Daoy (cell line): Measurements from ENCODE around the gene PILRA. TPM values are rescaled to one million over a fixed set of nuclear protein-coding genes. Genes with fewer than 3 reads are reported as not detected.
A peak's percentile ranks its signal among the peaks of the same experiment; 100 is the strongest.
"Not testable (repeated sequence)": the region's sequence is repeated elsewhere in the genome, so short reads cannot be mapped to it uniquely, and the experiment has no call there.

Source experiments
- DNase-seq: peaks from one replicate; pipeline ENCODE4 v3.0.0-alpha.2; 2015; ENCODE audit warnings: low read depth
- total RNA-seq: library from RNA; depleted of rRNA; stranded (reverse); fragments of >200 nt; shearing (Covaris generic); gene quantifications from 2 replicates; pipeline ENCODE4 v1.2.3, GENCODE V29; 2014

Gene PILRA
- total RNA-seq, 1 experiment from 2014 or later: 0.69 TPM

DNA sequence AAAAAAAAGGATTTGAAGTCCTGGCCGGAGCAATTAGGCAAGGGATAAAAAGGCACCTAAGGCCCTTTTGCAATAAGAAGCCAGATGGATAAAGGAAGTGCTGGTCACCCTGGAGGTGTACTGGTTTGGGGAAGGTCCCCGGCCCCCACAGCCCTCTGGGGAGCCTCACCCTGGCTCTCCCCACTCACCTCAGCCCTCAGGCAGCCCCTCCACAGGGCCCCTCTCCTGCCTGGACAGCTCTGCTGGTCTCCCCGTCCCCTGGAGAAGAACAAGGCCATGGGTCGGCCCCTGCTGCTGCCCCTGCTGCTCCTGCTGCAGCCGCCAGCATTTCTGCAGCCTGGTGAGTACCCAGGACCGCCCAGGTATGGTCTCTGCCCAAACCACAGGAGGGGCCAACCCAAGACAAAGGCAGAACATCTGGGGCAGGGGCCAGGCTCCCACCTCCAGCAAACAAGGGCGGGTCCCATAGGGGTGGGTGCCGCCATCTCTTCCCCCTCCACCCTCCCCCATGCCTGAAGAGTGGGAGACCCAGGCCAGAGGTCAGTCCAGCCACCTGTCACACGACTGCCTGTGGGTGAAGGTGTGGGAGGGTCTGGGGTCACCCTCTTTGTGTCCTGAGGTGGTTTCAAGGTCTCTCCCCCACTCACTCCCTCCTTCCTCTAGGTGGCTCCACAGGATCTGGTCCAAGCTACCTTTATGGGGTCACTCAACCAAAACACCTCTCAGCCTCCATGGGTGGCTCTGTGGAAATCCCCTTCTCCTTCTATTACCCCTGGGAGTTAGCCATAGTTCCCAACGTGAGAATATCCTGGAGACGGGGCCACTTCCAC, 15.0 kb upstream of the PILRA start, which contains the start of gene PILRB:
PILRB (plus strand) TSS at position 91 of the 830 bp plus-strand sequence; CDS start at position 277, 186 bp downstream.
- DNase-seq: no peak

DNA sequence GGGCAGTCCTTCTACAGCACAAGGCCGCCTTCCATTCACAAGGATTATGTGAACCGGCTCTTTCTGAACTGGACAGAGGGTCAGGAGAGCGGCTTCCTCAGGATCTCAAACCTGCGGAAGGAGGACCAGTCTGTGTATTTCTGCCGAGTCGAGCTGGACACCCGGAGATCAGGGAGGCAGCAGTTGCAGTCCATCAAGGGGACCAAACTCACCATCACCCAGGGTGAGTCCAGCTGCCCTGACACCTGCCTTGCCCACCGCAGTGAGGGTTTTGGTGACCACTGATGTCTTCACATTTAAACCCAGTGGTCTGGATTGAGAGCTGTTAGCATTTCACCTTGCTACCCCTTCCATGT, 14.5 kb upstream of the PILRA start:
- no peak for DNase-seq

DNA sequence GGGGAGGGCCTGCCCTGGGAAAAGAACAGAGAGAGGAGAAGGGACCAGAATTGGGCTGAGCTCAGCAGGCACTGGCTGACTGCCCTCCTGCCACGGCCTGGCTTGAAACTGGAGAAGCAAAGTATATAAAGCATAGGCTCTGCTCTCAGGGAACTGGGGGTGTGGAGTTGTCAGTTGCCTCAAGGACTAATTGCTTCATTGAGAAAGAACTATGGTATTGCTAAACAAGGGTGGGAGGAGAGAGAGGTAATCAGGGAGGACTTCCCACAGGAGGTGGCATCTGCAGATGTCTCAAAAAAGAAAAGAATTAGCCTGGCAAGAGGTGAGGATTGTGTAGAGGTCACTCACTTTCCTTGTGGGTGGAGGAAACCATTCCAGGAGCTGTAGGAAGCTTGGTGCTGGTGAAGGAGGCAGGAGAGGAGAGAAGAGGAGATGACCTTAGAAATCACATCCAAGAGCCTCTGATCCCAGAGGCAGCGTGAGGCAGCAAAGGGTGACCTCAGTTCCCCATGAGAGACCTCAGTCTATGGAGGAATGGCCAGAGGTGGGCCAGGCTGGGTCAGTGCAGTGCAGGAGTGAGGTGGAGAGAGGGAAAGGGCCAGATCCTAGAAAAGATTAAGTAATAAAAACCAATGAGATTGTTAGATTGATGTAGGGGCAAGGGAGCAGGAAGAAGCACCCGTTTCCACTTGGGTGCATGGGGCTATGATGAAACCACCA, 13.0 kb upstream of the PILRA start:
- no peak for DNase-seq

DNA sequence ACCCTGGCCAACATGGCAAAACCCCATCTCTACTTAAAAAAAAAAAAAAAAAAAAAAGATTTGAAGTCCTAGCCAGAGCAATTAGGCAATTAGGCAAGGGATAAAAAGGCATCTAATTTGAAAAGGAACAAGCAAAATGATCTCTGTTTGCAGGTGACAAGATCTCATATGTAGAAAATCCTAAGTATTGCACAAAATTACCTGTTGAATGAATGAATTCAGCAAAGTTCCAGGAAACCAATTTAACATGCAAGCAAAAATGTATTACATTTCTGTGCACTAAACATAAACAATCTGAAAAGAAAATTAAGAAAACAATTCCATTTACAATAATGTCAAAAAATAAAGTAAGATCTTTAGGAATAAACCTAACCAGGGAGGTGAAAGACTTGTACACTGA, 10.2 kb upstream of the PILRA start:
- no peak for DNase-seq

DNA sequence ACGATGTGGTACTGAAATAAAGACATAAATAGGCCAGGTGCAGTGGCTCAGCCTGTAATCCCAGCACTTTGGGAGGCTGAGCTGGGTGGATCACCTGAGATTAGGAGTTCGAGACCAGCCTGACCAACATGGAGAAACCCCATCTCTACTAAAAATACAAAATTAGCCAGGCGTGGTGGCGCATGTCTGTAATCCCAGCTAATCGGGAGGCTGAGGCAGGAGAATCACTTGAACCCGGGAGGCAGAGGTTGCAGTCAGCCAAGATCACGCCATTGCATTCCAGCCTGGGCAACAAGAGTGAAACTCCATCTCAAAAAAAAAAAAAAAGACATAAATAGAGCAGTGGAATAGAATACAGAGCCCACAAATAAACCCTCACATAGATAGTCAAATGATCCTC, 9.5 kb upstream of the PILRA start:
- not testable (repeated sequence) for DNase-seq

- no peak for DNase-seq
These were observed 8.8 kb upstream of the PILRA start for GRCh38 chr7:100364480-100364879.

DNA sequence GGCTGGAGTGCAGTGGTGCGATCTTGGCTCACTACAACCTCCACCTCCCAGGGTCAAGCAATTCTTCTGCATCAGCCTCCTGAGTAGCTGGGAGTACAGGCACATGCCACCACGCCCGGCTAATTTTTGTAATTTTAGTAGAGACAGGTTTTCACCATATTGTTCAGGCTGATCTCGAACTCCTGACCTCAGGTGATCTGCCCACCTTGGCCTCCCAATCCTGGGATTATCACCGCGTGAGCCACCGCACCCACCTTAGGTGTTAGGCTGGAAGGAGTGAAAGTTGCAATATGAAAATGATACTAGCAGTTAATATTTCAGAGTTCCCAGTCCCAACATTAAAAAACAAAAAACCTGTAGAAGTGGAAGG, 7.3 kb upstream of the PILRA start:
- not testable (repeated sequence) for DNase-seq

DNA sequence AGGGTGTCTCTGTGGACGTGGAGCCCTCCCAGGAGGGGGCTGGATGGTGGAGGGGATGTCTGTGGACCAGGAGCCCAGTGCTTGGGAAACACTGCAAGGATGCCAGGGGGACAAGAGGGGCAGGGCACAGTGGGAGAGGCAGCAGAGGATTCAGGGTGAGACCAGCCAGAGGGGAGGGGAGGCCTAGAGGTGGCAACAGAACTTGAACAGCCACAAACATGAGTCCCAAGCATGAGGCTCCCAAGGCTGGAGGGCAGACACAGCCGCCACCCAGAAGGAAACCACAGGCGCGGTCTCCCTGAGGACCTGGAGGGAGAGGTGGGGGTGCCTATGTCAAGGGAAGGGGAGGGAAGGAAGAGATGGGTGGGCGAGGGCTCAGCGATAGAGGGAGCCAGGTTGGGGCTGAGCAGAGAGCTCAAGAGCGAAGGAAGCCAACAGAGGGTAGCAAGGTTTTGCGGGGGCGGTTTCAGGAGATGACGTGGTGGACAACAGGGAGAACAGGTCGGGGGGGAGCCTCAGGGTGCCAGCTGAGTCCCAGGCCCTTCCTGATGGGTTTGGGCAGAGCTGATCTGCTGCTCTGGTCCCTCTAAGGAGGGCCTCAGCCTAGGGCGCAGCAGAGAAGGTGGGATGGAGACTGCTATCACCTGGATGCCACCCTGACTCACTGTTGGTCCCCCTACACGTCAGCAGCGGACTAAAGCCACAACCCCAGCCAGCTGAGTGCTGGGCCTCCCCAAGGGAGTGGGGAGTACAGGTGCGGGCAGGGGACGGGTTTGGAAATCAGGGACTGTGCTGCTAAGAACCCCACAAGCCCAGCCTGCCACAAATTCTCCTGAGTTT, 6.7 kb upstream of the PILRA start:
- no peak for DNase-seq

DNA sequence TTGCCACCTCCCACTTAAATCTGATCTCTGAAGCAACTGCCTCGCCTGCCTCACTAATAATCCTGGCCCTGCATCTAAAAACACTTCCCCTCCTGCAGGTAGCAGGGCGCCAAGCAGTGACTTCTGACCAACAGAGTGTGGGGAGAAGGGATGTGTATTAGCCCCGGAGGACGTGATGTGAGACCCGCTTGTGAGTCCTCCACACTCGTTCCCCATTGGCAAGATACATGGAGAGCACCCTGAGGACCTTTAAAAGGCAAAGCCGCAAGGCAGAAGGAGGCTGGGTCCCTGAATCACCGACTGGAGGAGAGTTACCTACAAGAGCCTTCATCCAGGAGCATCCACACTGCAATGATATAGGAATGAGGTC, 6.1 kb upstream of the PILRA start:
- no peak for DNase-seq

GRCh38 chr7:100367676-100368613, 5.3 kb upstream of the PILRA start:
- no peak for DNase-seq

DNA sequence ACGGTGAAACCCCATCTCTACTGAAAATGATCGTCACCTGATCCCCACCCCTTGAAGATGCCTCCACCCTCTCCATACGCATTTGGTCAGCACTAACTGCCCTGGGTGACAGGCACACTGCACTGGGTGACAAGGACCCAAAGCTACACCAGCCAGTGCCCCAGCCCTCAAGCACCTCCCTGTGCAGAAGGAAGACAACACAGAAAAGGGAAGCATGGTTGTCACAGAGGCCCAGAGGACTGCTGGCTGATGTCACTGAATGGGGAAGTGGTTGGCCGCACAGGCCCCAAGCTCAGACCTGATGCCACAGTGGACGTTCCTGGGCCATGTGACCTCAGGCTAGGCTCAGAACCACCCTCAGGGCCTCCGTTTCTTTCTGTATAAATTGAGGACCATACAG, 4.2 kb upstream of the PILRA start:
- no peak for DNase-seq

GRCh38 chr7:100370303-100370702, 3.0 kb upstream of the PILRA start:
- DNase-seq: no peak

GRCh38 chr7:100370746-100371145, 2.5 kb upstream of the PILRA start:
- DNase-seq: no peak

- no peak for DNase-seq
These were observed 1.6 kb upstream of the PILRA start for GRCh38 chr7:100371561-100372171.

- peak; percentile 63 for DNase-seq
These were observed 1.0 kb upstream of the PILRA start for GRCh38 chr7:100372256-100372655.

GRCh38 chr7:100372694-100373093, 593 bp upstream of the PILRA start:
- DNase-seq: no peak

DNA sequence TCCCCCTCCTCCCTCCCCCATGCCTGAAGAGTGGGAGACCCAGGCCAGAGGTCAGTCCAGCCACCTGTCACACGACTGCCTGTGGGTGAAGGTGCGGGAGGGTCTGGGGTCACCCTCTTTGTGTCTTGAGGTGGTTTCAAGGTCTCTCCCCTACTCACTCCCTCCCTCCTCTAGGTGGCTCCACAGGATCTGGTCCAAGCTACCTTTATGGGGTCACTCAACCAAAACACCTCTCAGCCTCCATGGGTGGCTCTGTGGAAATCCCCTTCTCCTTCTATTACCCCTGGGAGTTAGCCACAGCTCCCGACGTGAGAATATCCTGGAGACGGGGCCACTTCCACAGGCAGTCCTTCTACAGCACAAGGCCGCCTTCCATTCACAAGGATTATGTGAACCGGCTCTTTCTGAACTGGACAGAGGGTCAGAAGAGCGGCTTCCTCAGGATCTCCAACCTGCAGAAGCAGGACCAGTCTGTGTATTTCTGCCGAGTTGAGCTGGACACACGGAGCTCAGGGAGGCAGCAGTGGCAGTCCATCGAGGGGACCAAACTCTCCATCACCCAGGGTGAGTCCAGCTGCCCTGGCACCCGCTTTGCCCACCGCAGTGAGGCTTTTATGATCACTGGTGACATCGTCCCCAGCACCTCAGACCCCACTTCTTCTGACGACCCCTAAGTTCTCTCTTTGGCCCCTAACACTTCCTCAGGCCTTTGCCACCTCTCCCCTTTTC, 747 bp downstream of the PILRA start:
- DNase-seq: not testable (repeated sequence)

- DNase-seq: no peak
These were observed 1.3 kb downstream of the PILRA start for GRCh38 chr7:100374601-100375000.

- no peak for DNase-seq
These were observed 2.8 kb downstream of the PILRA start for GRCh38 chr7:100376066-100376465.

DNA sequence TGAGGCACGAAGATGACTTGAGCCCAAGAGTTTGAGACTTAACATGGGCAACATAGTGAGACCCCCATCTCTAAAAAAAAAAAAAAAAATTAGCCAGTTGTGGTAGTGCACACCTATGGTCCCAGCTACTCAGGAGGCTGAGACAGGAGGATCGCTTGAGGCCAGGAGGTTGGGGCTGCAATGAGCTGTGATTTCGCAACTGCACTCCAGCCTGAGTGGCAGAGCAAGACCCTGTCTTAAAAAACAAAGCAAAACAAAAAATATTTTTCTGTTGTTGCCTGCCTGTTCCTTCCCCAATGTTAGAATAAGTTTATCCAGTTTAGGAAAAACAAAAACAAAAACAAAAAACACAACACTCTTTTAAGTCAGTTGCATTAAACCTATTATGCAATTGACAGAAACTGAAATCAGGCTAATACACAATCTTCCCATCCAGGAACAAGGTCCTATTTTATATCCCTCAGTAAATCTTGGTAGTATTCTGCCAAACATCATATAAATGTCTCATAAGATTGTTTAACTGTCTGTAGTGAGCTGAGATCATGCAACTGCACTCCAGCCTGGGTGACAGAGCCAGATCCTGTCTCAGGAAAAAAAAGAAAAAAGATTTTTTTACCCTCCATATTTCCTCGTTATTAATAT, 4.9 kb downstream of the PILRA start:
- no peak for DNase-seq
